Gastrocnemius medialis (tissue), 4 donors: Measurements from ENCODE around the gene STX3. TPM values are rescaled to one million over a fixed set of nuclear protein-coding genes. Genes with fewer than 3 reads are reported as not detected.

ENCODE experiments used
- ATAC-seq, 2 donors: fragments of 150-250 bp; one replicate each; pipeline ENCODE4 v1.9.1; 2016
- DNase-seq, 2 donors: peaks; one replicate each; pipeline ENCODE4 v3.0.0-alpha.2; 2019
- H3K27ac ChIP-seq, 4 donors: fragments of 200-600 bp; sonication (generic); 1 replicate in 1 of 4; 2 replicates in 3 of 4; pipeline ENCODE4 v1.5.1; 2016 to 2018; ENCODE audit warnings: mild to moderate bottlenecking in 2 of 4, moderate library complexity in 1 of 4
- H3K27me3 ChIP-seq, 3 donors: fragments of 200-600 bp; sonication (generic) in 2 of 3; 1 replicate in 1 of 3; 2 replicates in 2 of 3; pipeline versions ENCODE4 v1.5.1 to v1.6.0; 2016 to 2019; ENCODE audit warnings: mild to moderate bottlenecking in 1 of 3, moderate library complexity in 1 of 3
- H3K36me3 ChIP-seq, 2 donors: fragments of 200-600 bp; sonication (generic) in 1 of 2; one replicate each; pipeline ENCODE4 v1.5.1; 2017 to 2018
- H3K4me1 ChIP-seq, 2 donors: fragments of 200-600 bp; sonication (generic) in 1 of 2; one replicate each; pipeline ENCODE4 v1.5.1; 2016 to 2017; ENCODE audit warnings: mild to moderate bottlenecking in 2 of 2
- H3K4me3 ChIP-seq, 4 donors: fragments of 200-600 bp; sonication (generic) in 3 of 4; 1 replicate in 1 of 4; 2 replicates in 3 of 4; pipeline ENCODE4 v1.5.1; 2016 to 2019; ENCODE audit warnings: mild to moderate bottlenecking in 2 of 4
- H3K9me3 ChIP-seq, 3 donors: fragments of 200-600 bp; sonication (generic) in 2 of 3; 1 replicate in 1 of 3; 2 replicates in 2 of 3; pipeline ENCODE4 v1.5.1; 2016 to 2019
- POLR2A ChIP-seq, 2 donors: fragments of 450-650 bp; IDR thresholded peaks; one replicate each; pipeline ENCODE4 v1.6.1; 2017; ENCODE audit warnings: antibody characterized with exemption in 2 of 2, mild to moderate bottlenecking in 2 of 2, moderate library complexity in 2 of 2
- in situ Hi-C, 4 donors: fragments of 200-750 bp; cut with MboI; loops; one replicate each; pipeline versions ENCODE4 v1.15.0 to v1.8.0; 2017; ENCODE audit warnings: low sequenced_read_pairs in 4 of 4
- intact Hi-C: fragments of 100-400 bp; cut with DNase I; formaldehyde crosslinking; loops from one replicate; pipeline ENCODE4 v1.15.1; 2023; ENCODE audit warnings: low total_unique reads
- total RNA-seq, 4 donors: library from RNA; depleted of rRNA; stranded (reverse); fragments of >200 nt; gene quantifications; one replicate each; pipeline versions ENCODE4 v1.1.0 to v1.2.3, GENCODE V29; 2016
- TF ChIP-seq, protein P1 (sequence below), 5 experiments: fragments of 450-650 bp in 3 of 5; fragments of 200-600 bp in 2 of 5; sonication (generic) in 2 of 5; IDR thresholded peaks in 4 of 5; conservative IDR thresholded peaks in 1 of 5; 1 replicate in 4 of 5; 2 replicates in 1 of 5; pipeline ENCODE4 v1.5.1; 2016 to 2019; ENCODE audit warnings: antibody characterized with exemption in 5 of 5, mild to moderate bottlenecking in 3 of 5, moderate library complexity in 3 of 5

Gene STX3
- total RNA-seq, 4 donors from 2014 or later = 8.3 to 23.4 (median 15.8) TPM

- Histone ChIP-seq H3K4me1 (peaks cover 15 to 20% of the 10 kb centered on the region in 2 donors), H3K9me3 (no peaks in the 10 kb centered on the region), H3K36me3 (no peaks in the 10 kb centered on the region), H3K27me3 (no peaks in the 10 kb centered on the region), H3K27ac (peak overlapping the region; percentile 88 to 95 (median 92)), H3K4me3 (peak overlapping the region; percentile 83 to 95 (median 90))
- DNase-seq (peak; percentile 66 to 79), ATAC-seq (peak; percentile 70 to 77)
- intact Hi-C loops (loop anchor here (1.0 to 5.0 kb wide), 4 partner anchors 55 to 204 kb away; partner anchors contain the start of genes MRPL16 and PATL1), in situ Hi-C loops (loop anchor here in 1 of 4 donors (5.0 kb wide), 1 partner anchor 46 kb away; no protein-coding TSS in a partner anchor)
- TF ChIP-seq, protein P1, sequence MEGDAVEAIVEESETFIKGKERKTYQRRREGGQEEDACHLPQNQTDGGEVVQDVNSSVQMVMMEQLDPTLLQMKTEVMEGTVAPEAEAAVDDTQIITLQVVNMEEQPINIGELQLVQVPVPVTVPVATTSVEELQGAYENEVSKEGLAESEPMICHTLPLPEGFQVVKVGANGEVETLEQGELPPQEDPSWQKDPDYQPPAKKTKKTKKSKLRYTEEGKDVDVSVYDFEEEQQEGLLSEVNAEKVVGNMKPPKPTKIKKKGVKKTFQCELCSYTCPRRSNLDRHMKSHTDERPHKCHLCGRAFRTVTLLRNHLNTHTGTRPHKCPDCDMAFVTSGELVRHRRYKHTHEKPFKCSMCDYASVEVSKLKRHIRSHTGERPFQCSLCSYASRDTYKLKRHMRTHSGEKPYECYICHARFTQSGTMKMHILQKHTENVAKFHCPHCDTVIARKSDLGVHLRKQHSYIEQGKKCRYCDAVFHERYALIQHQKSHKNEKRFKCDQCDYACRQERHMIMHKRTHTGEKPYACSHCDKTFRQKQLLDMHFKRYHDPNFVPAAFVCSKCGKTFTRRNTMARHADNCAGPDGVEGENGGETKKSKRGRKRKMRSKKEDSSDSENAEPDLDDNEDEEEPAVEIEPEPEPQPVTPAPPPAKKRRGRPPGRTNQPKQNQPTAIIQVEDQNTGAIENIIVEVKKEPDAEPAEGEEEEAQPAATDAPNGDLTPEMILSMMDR (IDR thresholded peaks at IDR 0.05 in 4 of 5, conservative IDR thresholded peaks at IDR 0.05 in 1 of 5) = no peak
- TF ChIP-seq POLR2A (IDR thresholded peaks at IDR 0.05) = no peak
These were observed 753 bp downstream of the STX3 start for GRCh38 chr11:59755701-59756557.

DNA sequence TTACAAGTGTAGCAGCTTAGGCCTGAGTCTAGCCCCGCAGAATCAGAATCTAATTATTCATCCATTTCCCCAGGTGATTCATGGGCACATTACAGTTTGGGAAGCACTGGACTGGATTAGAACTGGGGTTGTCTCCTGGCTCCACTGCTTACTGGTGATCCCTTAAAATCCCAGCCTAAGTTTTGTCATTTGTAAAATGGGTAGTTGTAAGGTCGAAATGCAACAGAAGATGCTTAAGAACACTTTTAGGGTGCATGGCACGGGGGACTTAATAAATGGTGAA lies 1.3 kb downstream of the STX3 start:
- Histone ChIP-seq H3K4me1 (peaks cover 15 to 24% of the 10 kb centered on the region in 2 donors), H3K9me3 (no peaks in the 10 kb centered on the region), H3K4me3 (peak overlapping the region; percentile 83 to 95 (median 90)), H3K27me3 (no peaks in the 10 kb centered on the region), H3K36me3 (no peaks in the 10 kb centered on the region), H3K27ac (peak overlapping the region; percentile 88 to 95 (median 92))
- ATAC-seq (peak; percentile 14 to 16), DNase-seq (no peak)
- in situ Hi-C loops (loop anchor here in 1 of 4 donors (5.0 kb wide), 1 partner anchor 46 kb away; no protein-coding TSS in a partner anchor), intact Hi-C loops (loop anchor here (5.0 kb wide), 1 partner anchor 204 kb away; no protein-coding TSS in a partner anchor)
- TF ChIP-seq, protein P1 (IDR thresholded peaks at IDR 0.05 in 4 of 5, conservative IDR thresholded peaks at IDR 0.05 in 1 of 5) = no peak
- no peak for TF ChIP-seq POLR2A (IDR thresholded peaks at IDR 0.05)

DNA sequence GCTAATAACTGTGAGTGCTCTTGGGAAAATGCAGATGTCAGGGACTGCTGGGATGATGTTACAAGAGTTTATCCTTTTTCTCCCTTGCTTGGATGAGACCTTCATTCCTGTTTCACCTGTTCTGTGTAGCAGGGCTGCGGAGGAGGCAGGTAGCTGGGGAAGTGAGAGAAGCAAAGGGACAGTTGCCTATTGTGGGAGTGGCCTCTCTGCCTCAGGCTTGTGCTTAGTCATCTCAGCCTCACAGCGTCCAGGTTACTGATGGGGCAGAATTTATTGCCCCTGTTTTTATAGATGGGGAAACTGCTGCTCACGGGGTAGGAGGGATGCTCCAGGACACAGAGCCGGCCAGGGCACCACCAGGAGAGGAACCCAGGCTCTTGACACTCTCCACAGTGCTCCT lies 1.7 kb downstream of the STX3 start:
- no peaks in the 10 kb centered on the region for H3K36me3 ChIP-seq
- peak overlapping the region; percentile 88 to 95 (median 92) for H3K27ac ChIP-seq
- peak in 1 of 2 donors; percentile 19 for TF ChIP-seq POLR2A (IDR thresholded peaks at IDR 0.05)
- TF ChIP-seq, protein P1 (IDR thresholded peaks at IDR 0.05 in 4 of 5, conservative IDR thresholded peaks at IDR 0.05 in 1 of 5) = no peak
- H3K9me3 ChIP-seq = no peaks in the 10 kb centered on the region
- H3K27me3 ChIP-seq = no peaks in the 10 kb centered on the region
- DNase-seq (peak; percentile 38 to 79), ATAC-seq (peak; percentile 39 to 52)
- H3K4me1 ChIP-seq = peaks cover 15 to 28% of the 10 kb centered on the region in 2 donors
- peak overlapping the region in 3 of 4 donors; percentile 83 to 95 (median 92) for H3K4me3 ChIP-seq
- intact Hi-C loops (loop anchor here (5.0 kb wide), 1 partner anchor 205 kb away; no protein-coding TSS in a partner anchor), in situ Hi-C loops (loop anchor here in 1 of 4 donors (5.0 kb wide), 1 partner anchor 45 kb away; no protein-coding TSS in a partner anchor)

DNA sequence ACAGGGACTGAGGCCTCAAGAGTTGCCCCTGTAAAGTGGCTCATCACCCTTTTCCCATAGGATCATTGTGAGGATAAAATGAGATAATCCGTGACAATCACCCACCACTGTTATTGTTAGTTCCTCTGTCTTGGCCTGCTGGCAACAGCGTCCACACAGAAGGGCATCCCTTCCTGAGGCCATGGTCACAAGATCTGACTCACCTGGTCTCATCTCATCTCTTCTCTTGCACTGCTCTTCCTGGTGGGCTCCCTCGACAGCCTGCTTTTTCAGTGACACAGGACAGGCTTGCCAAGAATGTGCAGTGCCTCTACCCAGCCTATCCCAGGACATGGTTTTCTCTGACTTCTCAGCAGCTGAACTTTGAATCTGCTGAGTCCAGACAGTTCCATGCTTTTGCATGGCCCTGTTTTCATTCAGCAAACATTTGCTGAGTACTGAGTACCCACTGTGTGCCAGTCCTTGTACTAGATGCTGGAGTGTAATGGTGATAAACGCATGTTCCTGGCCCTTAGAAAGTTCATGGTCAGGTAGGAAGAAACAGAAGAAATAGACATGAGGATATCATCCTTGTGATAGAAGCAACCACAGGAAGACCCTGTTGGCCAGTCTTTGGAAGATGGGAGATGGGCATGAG lies 3.3 kb downstream of the STX3 start:
- no peaks in the 10 kb centered on the region for H3K36me3 ChIP-seq
- peaks cover 15 to 39% of the 10 kb centered on the region in 2 donors for H3K4me1 ChIP-seq
- no peak overlapping the region for H3K27ac ChIP-seq
- DNase-seq = no peak
- H3K4me3 ChIP-seq = no peak overlapping the region
- intact Hi-C loops (loop anchor here (5.0 kb wide), 1 partner anchor 206 kb away; no protein-coding TSS in a partner anchor), in situ Hi-C loops (loop anchor here in 1 of 4 donors (5.0 kb wide), 1 partner anchor 44 kb away; no protein-coding TSS in a partner anchor)
- no peak for ATAC-seq
- no peaks in the 10 kb centered on the region for H3K27me3 ChIP-seq
- TF ChIP-seq, protein P1 (IDR thresholded peaks at IDR 0.05 in 4 of 5, conservative IDR thresholded peaks at IDR 0.05 in 1 of 5) = no peak
- TF ChIP-seq POLR2A (IDR thresholded peaks at IDR 0.05) = no peak
- no peaks in the 10 kb centered on the region for H3K9me3 ChIP-seq
